HepG2 (cell line): ENCODE measurements around the gene TTC31. TPM values are rescaled to one million over a fixed set of nuclear protein-coding genes. Genes with fewer than 3 reads are reported as not detected.
A peak's percentile ranks its signal among the peaks of the same experiment; 100 is the strongest.

Experiments used
- AFF4 ChIP-seq: sonication (generic); formaldehyde crosslinking; IDR thresholded peaks from 2 replicates; pipeline ENCODE4 v1.4.0; 2020; ENCODE audit warnings: missing genetic modification reagents
- FOXK2 ChIP-seq: fragments of 450-650 bp; IDR thresholded peaks from 2 replicates; pipeline ENCODE4 v1.6.1; 2016
- FOXM1 ChIP-seq: sonication (generic); formaldehyde crosslinking; IDR thresholded peaks from 2 replicates; pipeline ENCODE4 v1.5.0; 2020; ENCODE audit warnings: missing genetic modification reagents
- HMGXB3 ChIP-seq: sonication (generic); formaldehyde crosslinking; IDR thresholded peaks from 2 replicates; pipeline ENCODE4 v1.4.0; 2020; ENCODE audit warnings: missing genetic modification reagents, borderline replicate concordance
- IKZF4 ChIP-seq: sonication (generic); formaldehyde crosslinking; IDR thresholded peaks from 2 replicates; pipeline ENCODE4 v1.5.1; 2020; ENCODE audit warnings: borderline replicate concordance, mild to moderate bottlenecking, low read depth, missing genetic modification reagents; ENCODE audit errors: not compliant biosample characterization
- KDM2A ChIP-seq: sonication (generic); formaldehyde crosslinking; IDR thresholded peaks from 2 replicates; pipeline ENCODE4 v1.4.0; 2020; ENCODE audit warnings: low read depth, missing genetic modification reagents, borderline replicate concordance
- NONO ChIP-seq, 2 experiments: fragments of 450-650 bp in 1 of 2; sonication (generic) in 1 of 2; formaldehyde crosslinking in 1 of 2; IDR thresholded peaks in 1 of 2; conservative IDR thresholded peaks in 1 of 2; 2 replicates each; pipeline versions ENCODE4 v1.6.1 to v1.8.0; 2017 to 2022; ENCODE audit warnings: mild to moderate bottlenecking in 1 of 2, missing genetic modification reagents in 1 of 2, moderate library complexity in 1 of 2
- NR3C1 ChIP-seq: sonication (generic); formaldehyde crosslinking; IDR thresholded peaks from 2 replicates; pipeline ENCODE4 v1.4.0; 2020; ENCODE audit warnings: missing genetic modification reagents
- PHF8 ChIP-seq: sonication (generic); formaldehyde crosslinking; IDR thresholded peaks from 2 replicates; pipeline ENCODE4 v1.5.0; 2020; ENCODE audit warnings: missing genetic modification reagents
- RFXAP ChIP-seq: sonication (generic); formaldehyde crosslinking; IDR thresholded peaks from 2 replicates; pipeline ENCODE4 v1.4.0; 2020; ENCODE audit warnings: missing genetic modification reagents, borderline replicate concordance
- TP53 ChIP-seq: sonication (generic); formaldehyde crosslinking; conservative IDR thresholded peaks from 2 replicates; pipeline ENCODE4 v1.4.0; 2020; ENCODE audit warnings: missing genetic modification reagents
- ZBTB21 ChIP-seq: sonication (generic); formaldehyde crosslinking; IDR thresholded peaks from 2 replicates; pipeline ENCODE4 v1.4.0; 2020; ENCODE audit warnings: missing genetic modification reagents
- ZNF619 ChIP-seq: sonication (generic); formaldehyde crosslinking; IDR thresholded peaks from 2 replicates; pipeline ENCODE4 v1.4.0; 2020; ENCODE audit warnings: mild to moderate bottlenecking, missing genetic modification reagents
- polyA plus RNA-seq, 8 experiments: library from polyadenylated mRNA; depleted of rRNA in 3 of 8; stranded (reverse) in 7 of 8; unstranded in 1 of 8; fragments of >200 nt; fragmentation: Illumina TruSeq in 4 of 8; extraction: Trizol in 4 of 8; gene quantifications; 2 replicates each; pipeline versions ENCODE4 v1.2.1 to v1.2.3, GENCODE V29; 2011 to 2016; ENCODE audit warnings: low read depth in 4 of 8, missing spikeins in 1 of 8, mixed read lengths in 1 of 8; ENCODE audit not compliant: insufficient read depth in 1 of 8
- total RNA-seq, 5 experiments: library from RNA; depleted of rRNA; stranded (reverse); fragments of >200 nt; fragmentation: Illumina TruSeq; extraction: Trizol; gene quantifications; 2 replicates each; pipeline ENCODE4 v1.2.3, GENCODE V29; 2016; ENCODE audit warnings: low read depth in 1 of 5
- TF ChIP-seq, protein P1 (sequence below): sonication (generic); formaldehyde crosslinking; IDR thresholded peaks from 2 replicates; pipeline ENCODE4 v1.4.0; 2020; ENCODE audit warnings: mild to moderate bottlenecking, missing genetic modification reagents, borderline replicate concordance

The TTC31 gene
- total and polyA plus RNA-seq, 2 of the 13 experiments (the other 11 are each of a cell fraction or from before 2014, with no cell fraction given) = 28.3 to 39.5 TPM

DNA sequence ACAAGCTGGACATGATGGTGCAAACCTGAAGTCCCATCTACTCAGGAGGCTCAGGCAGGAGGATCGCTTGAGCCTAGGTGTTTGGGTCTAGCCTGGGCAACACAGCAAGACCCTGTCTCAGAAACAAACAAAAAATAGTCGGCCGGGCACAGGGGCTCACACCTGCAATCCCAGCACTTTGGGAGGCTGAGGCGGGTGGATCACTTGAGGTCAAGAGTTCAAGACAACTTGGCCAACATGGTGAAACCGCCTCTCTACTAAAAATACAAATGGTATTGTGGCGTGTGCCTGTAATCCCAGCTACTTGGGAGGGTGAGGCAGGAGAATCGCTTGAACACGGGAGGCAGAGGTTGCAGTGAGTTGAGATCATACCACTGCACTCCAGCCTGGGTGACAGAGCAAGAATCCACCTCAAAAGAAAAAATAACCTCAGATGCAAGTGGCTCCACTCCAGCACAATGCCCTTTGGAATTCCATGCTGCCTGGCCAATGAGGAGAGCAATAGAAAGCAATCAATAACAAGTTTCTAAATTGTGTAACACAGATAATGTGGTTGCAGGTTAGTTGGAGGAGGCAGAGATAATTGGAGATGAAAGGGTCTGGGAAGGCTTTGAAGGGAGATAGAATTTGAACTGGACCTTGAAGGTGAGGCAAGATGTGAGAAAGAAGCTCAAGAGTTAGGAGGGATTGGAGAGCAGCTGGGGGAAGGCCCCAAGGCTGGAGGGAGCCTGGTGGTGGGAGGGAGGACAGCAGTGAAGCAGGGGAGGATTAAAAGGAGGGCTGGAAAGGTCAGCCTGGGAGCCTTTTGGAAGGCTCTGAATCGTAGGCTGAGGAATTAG lies 6.0 kb downstream of the TTC31 start (continued):
- TF ChIP-seq HMGXB3 (0 out of 2 replicates have a peak, but pooled peaks have one; percentile 47), PHF8 (CRISPR knock-in tag) (peak; percentile 22; the same call in 1 of the 2 replicates), KDM2A (no peak), IKZF4 (CRISPR knock-in tag) (peak; percentile 74), FOXM1 (CRISPR knock-in tag) (no peak), NR3C1 (CRISPR knock-in tag) (no peak), ZBTB21 (no peak; the same call in 1 of the 2 replicates), AFF4 (CRISPR knock-in tag) (no peak), RFXAP (CRISPR knock-in tag) (peak; percentile 35; the same call in 1 of the 2 replicates), FOXK2 (peak; percentile 51; the same call in 1 of the 2 replicates), NONO (IDR thresholded peaks at IDR 0.05) (no peak), NONO (CRISPR knock-in tag; conservative IDR thresholded peaks at IDR 0.05) (peak; percentile 97), ZNF619 (peak; percentile 67; the same call in 1 of the 2 replicates), TP53 (CRISPR knock-in tag) (no peak)
- TF ChIP-seq, protein P1, sequence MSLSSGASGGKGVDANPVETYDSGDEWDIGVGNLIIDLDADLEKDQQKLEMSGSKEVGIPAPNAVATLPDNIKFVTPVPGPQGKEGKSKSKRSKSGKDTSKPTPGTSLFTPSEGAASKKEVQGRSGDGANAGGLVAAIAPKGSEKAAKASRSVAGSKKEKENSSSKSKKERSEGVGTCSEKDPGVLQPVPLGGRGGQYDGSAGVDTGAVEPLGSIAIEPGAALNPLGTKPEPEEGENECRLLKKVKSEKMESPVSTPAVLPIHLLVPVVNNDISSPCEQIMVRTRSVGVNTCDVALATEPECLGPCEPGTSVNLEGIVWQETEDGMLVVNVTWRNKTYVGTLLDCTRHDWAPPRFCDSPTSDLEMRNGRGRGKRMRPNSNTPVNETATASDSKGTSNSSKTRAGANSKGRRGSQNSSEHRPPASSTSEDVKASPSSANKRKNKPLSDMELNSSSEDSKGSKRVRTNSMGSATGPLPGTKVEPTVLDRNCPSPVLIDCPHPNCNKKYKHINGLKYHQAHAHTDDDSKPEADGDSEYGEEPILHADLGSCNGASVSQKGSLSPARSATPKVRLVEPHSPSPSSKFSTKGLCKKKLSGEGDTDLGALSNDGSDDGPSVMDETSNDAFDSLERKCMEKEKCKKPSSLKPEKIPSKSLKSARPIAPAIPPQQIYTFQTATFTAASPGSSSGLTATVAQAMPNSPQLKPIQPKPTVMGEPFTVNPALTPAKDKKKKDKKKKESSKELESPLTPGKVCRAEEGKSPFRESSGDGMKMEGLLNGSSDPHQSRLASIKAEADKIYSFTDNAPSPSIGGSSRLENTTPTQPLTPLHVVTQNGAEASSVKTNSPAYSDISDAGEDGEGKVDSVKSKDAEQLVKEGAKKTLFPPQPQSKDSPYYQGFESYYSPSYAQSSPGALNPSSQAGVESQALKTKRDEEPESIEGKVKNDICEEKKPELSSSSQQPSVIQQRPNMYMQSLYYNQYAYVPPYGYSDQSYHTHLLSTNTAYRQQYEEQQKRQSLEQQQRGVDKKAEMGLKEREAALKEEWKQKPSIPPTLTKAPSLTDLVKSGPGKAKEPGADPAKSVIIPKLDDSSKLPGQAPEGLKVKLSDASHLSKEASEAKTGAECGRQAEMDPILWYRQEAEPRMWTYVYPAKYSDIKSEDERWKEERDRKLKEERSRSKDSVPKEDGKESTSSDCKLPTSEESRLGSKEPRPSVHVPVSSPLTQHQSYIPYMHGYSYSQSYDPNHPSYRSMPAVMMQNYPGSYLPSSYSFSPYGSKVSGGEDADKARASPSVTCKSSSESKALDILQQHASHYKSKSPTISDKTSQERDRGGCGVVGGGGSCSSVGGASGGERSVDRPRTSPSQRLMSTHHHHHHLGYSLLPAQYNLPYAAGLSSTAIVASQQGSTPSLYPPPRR (CRISPR knock-in tag) = peak; percentile 78; the same call in 1 of the 2 replicates
